Stimulated activated CD8-positive, alpha-beta memory T cell treated with anti-CD3 and anti-CD28 coated beads, Interleukin-7, amount 100 ng/mL, for 24 hours (primary cell): Measurements from ENCODE around the gene EPS8.

Experiments
- DNase-seq: peaks from one replicate; pipeline ENCODE4 v3.0.0-alpha.2; 2020; ENCODE audit warnings: low read depth

The EPS8 gene

DNA sequence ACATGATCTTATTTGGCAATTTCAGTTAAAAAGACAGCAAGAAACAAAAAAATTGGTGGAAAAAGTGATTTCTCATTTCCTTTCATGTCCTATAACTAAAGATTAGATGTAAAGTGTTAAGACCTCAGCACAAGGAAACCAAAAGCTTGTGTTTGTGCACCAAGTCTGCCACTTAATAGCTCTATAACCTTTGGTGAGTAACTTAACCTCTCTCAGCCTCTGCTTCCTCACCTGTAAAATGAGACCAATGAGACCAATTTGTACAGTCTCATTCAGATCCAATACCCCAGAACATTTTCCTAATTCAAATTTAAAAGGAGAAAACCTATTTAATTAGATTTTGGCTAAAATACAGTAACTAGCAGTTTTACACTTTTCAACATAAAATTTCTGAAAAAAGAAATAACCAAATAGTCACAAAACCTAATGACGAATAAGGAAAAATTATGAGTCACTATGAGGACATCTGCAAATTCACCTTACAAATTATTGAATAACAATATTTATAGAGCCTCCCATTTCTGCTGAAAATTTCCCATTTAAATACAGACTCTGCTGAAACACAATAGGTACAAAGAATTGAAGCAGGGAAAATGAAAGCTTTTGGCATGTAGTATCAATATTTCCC, 71.1 kb downstream of the EPS8 start:
- no peak for DNase-seq

DNA sequence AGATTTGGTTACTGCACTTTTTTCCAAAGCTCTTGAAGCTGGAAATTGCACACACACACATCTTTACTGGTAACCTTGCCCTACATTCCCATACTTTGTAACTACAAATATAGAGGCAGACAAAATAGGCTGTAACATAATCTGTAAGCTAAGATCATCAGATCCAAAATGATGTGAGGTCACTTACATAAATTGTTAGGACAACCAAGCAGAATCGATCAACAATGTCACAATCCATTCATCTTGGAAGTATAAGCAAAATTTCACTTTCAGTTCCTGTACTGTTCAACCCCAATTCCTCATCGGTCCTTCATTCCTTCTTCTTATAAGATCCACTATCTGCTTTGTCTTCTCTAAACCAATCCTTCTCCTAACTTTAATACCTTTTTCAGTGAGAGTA, 72.6 kb downstream of the EPS8 start:
- no peak for DNase-seq

DNA sequence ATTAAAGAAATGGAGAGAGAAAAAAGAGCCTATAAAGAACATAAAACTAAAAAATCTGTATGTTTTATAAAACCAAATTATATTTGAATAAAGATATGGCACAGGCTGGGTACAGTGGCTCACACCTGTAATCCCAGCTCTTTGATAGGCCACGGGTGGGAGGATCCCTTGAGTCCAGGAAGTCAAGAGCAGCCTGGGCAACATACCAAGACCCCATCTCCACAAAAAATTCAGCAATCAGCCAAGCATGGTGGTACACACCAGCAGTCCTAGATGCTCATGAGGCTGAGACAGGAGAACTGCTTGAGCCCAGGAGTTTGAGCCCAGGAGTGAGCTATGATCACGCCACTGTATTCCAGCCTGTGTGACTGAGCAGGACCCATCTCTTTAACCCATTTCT, 74.9 kb downstream of the EPS8 start:
- DNase-seq = no peak

DNA sequence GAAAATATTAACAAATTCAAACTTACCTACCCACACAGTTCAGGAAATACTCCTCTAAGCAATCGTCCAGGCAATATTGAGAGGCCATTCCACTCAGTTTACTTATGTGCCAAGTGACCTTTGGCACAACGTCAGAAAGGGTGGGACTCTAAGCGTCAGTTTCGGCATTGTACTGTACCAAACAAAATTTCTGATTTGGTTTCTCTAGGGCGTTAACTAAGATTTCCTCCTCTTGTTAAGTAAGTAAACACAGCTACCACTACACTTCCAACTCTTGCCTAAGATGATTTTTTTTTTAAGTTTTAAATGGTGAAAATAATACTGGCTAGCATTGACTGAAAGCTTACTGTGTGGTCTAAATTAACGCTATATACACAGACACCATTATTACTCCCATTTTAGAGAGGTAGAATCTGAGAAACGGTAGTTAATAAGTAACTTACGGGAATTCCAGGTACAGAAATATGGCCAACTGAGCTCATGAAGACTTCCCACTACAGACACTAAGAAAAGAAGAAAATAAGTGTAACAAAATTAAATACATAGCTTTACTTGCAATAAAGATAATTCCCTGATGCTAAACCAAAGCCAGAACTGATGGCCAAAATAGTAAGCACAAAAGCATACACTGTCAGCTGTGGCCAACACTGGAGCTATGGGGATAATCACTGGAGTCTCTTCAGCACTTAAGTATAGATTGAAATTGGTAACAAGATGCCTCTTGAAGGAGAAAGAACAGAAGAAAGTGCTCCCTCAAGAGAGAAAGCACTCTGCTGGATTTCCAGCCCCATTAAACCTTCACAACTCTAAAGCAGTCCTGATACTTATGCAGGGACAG, 76.1 kb downstream of the EPS8 start:
- no peak for DNase-seq

DNA sequence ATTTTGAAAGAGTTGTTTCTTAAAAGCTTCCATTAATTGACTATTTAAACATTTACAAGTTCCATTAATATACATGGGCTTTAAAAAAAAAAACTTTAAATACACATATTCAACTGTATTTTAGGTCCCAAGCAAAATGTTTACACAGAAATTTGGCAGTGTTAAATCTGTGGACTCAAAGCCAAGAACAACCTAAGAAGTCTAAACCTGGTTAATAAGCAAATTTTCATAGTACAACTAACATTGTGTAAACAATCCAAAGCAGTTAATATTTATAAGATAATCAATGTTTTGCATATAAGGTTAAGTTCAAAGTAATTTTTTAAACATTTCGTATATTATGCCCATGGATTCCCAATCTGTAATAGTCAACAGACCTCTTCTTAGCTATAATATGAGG, 77.0 kb downstream of the EPS8 start:
- no peak for DNase-seq

- DNase-seq = no peak
Observed at GRCh38 chr12:15710860-15711510, 78.2 kb downstream of the EPS8 start.

GRCh38 chr12:15709551-15709950, 79.6 kb downstream of the EPS8 start:
- DNase-seq = no peak

DNA sequence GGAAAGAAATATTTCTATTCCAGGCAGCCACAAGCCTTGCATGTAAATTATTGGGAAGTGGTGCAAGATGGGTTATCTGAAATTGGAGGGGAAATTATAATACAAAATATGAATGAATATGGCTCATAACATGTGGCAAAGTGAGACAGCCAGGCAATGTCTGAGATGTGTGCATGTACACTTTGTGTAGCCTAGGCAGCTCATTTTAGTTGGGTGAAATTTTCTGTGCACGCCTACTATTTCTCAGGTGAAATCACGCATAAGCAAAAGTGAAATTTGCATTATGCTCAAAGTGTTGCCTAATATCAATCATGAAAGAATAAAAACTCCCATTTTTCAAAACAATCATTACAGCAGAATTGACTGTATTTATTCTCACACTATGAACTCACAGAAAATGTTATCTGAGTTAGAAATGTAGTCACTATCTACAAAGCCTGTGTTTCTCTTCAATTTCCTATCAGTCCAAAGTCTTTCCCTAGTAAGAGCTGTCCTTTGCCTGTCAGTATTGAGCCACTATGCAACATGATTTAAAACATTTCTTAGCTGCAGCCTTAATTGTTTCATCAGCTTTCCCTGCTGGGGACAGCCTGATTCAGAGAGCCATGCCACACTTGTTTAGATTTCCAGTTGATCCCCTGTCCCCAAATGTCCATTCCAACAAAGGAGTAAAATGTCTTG, 80.7 kb downstream of the EPS8 start:
- DNase-seq = no peak

DNA sequence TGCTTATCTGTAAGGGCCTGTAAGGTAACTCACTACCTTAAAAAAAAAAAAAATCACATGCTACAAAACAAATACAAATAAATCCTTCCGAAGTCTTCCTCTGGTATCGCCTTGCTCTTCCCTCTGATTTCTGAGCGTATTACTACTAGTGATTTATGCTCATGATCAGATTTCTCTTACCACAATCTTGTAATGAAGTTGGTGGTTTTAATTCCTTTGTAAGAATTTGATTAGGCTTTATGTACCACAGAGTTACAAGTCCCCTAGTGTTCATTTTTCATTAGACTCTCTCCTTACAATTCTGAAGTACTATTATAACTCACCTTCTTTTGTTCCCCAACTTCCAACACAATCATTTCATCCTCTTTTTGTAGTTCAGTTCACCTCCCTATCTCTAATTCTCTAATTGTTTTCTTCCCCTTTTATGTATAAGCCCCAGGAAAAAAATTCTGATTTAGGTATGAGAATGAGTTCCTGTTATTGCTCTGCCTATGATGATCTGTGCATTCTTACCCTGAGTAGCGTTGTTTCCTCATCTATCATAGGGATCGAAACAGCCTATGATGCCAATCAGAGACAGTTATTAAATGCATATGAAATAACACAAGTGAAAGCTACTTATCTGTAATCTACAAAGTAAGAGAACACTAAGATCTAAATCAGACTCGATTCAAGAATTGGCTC, 81.5 kb downstream of the EPS8 start:
- DNase-seq = no peak

DNA sequence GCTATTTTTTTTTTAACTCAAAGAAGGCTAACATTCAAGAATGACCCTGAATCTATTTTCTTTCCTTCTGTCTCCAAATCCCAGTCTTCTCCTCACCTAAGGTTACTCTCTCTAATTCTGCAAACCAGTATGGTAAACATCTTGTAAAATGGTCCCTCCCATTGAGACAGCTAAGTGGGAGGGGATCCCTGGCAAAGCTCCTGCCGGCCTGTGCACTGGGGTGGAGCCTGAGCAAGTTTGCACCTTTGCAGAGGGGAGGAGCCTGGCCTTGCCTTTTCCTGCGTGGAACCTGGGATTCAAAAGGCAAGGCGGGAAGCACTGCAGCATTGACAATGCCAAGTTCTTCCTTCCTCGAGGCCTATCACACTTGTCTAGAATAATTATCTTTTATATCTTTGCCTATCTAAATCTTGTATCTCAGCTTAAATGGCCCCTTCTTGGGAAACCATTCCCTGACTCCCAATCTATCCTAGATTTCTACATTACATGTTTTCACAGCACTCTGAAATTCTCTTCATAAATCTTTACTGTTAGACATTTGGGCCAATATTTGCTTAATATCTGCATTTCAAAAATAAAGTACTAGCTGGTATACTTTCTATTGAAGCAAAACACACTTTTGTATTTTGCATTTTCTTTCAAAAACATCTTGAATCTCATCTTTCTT, 83.0 kb downstream of the EPS8 start:
- DNase-seq = no peak

- no peak for DNase-seq
Observed at GRCh38 chr12:15705606-15706005, 83.6 kb downstream of the EPS8 start.

- DNase-seq = no peak
Observed at GRCh38 chr12:15702276-15702675, 86.9 kb downstream of the EPS8 start.

- DNase-seq = no peak
Observed at GRCh38 chr12:15701631-15702156, 87.5 kb downstream of the EPS8 start.

GRCh38 chr12:15701206-15701605, 88.0 kb downstream of the EPS8 start:
- DNase-seq = no peak

DNA sequence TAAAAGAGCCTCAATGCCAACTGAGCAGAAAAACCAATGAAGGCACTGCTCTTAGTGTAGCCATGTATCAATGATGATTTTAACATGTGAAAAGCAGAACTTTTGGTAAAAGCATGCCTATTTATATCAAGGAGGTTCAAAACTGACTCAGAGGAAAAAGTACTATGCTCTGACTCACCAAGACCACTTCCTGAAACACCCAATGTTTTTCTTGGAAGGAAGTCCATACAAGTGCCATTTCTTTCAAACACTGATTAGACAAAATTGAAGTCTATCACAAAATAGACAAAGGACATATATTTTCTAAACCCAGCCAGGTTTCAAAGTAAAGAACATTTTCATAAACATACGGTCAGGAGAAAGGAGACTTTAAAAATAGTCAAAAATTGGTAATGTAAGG, 88.6 kb downstream of the EPS8 start:
- no peak for DNase-seq

GRCh38 chr12:15699886-15700285, 89.3 kb downstream of the EPS8 start:
- no peak for DNase-seq

GRCh38 chr12:15698377-15698871, 90.8 kb downstream of the EPS8 start:
- DNase-seq = no peak

GRCh38 chr12:15697201-15697600, 92.0 kb downstream of the EPS8 start:
- DNase-seq = no peak

DNA sequence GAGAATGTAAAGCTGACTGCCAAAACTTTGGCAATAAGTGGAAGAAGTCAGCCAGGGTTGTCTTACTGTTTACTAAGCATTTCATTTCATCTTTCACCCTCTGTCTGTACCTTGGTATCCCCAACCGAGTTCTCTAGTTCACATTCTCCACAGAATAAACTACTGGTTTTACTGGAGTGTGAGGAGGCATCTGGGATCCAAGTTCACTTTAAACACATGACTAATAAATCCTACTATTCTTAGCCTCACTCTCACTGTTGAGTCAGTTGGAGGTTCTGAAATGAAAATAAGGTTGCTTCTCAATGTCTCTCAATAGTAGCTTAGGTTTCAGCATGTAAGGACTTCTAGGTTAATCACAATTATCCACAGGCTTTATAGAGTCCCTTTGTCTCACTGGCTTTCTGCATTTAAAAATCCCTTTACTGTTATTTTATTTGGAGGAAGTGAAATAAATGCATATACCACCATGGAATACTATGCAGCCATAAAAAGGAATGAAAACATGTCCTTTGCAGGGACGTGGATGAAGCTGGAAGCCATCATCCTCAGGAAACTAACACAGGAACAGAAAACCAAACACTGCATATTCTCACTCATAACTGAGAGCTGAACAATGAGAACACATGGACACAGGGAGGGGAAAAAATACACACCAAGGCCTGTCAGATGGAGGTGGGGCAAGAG, 95.8 kb downstream of the EPS8 start:
- no peak for DNase-seq

DNA sequence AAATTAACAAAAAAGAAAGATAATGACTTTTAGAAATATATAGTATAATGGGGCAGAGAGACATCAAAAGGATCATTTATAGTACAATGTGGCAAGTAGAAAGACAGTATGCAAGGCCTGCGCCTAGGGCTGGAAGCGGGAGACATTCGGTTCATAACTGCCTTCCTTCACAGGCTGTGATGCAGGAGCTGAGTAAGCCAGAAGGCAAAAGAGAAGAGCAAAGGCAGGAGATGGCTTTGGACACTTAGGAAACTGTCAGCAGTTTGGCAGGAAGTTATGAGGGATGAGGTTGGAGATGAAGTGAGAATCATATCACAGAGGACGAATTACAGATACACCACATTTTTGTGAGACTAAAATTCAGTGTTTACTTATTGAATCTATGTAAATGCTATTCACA, 97.8 kb downstream of the EPS8 start:
- no peak for DNase-seq

DNA sequence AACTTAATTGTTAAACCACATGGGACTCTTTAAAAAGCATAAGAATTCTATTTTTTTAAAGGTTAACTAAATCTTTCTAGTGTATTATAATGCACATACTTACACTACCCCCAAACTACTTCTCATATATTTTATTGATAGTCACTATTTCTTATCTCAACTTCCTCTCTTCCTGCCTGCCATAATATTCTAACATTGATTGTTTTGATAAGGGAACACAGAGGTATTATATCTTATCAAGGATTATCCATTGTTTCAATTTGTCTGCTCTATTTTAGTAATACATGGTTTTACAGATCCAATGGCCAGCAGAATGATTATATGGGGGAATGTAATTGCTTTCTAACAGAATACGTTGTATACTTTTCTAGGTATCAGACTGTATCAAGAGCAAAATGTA, 98.9 kb downstream of the EPS8 start:
- DNase-seq = no peak
